PC-9 (cell line): ENCODE data around the gene ZSWIM1. TPM values are rescaled to one million over a fixed set of nuclear protein-coding genes. Genes with fewer than 3 reads are reported as not detected.
"Not testable (repeated sequence)": the region's sequence is repeated elsewhere in the genome, so short reads cannot be mapped to it uniquely, and the experiment has no call there.

Source experiments
- BruUV-seq: library from RNA; stranded (reverse); fragments of 400-500 nt; replicated peaks from 2 replicates; lab custom pipeline; 2021; lab: Mats Ljungman, UMichigan
- CTCF ChIA-PET: fragments of 300-600 bp; sonication (Branson Sonifier 250); formaldehyde crosslinking; loops from one replicate; lab custom pipeline; 2022; ENCODE audit warnings: antibody characterized with exemption; lab: Charles Lee
- POLR2A ChIA-PET: fragments of 300-600 bp; sonication (Branson Sonifier 250); formaldehyde crosslinking; loops from one replicate; lab custom pipeline; 2022; ENCODE audit warnings: antibody characterized with exemption; ENCODE audit not compliant: unreplicated experiment; lab: Charles Lee
- DNase-seq, 2 experiments: peaks; one replicate each; pipeline versions ENCODE4 v3.0.0 to v3.0.0-alpha.2; 2015 to 2022; ENCODE audit warnings: mixed read lengths in 1 of 2
- H2AFZ ChIP-seq: fragments of 200-600 bp; sonication (generic); 2 replicates; pipeline ENCODE4 v1.8.1; 2017; ENCODE audit warnings: antibody characterized with exemption
- H3F3A ChIP-seq: fragments of 200-600 bp; sonication (generic); 2 replicates; pipeline ENCODE4 v1.8.1; 2017; ENCODE audit warnings: antibody characterized with exemption, mild to moderate bottlenecking, low read depth; ENCODE audit not compliant: insufficient read depth
- H3K27ac ChIP-seq: fragments of 200-600 bp; sonication (generic); 2 replicates; pipeline ENCODE4 v1.6.1; 2016; ENCODE audit warnings: mixed run types
- H3K27me3 ChIP-seq: fragments of 200-600 bp; sonication (generic); 2 replicates; pipeline ENCODE4 v1.6.1; 2016; ENCODE audit warnings: low read depth, mixed run types; ENCODE audit not compliant: insufficient read depth
- H3K36me3 ChIP-seq: fragments of 200-600 bp; sonication (generic); 2 replicates; pipeline ENCODE4 v1.6.1; 2016; ENCODE audit warnings: low read depth, mixed run types
- H3K4me1 ChIP-seq: fragments of 200-600 bp; sonication (generic); replicated peaks from 2 replicates; pipeline ENCODE4 v1.6.1; 2016; ENCODE audit warnings: mixed run types; ENCODE audit not compliant: insufficient read depth
- H3K4me2 ChIP-seq: fragments of 200-600 bp; sonication (generic); 2 replicates; pipeline ENCODE4 v1.6.1; 2017; ENCODE audit warnings: mixed run types
- H3K4me3 ChIP-seq: fragments of 200-600 bp; sonication (generic); 2 replicates; pipeline ENCODE4 v1.6.1; 2016; ENCODE audit warnings: mixed run types
- H3K79me2 ChIP-seq: fragments of 200-600 bp; sonication (generic); 2 replicates; pipeline ENCODE4 v1.6.1; 2017; ENCODE audit warnings: low read depth, mixed run types
- H3K9me2 ChIP-seq: fragments of 200-600 bp; sonication (generic); 2 replicates; pipeline ENCODE4 v1.8.1; 2017; ENCODE audit warnings: mild to moderate bottlenecking; ENCODE audit not compliant: insufficient read depth
- H3K9me3 ChIP-seq: fragments of 200-600 bp; sonication (generic); 2 replicates; pipeline ENCODE4 v1.8.1; 2016; ENCODE audit warnings: low read depth; ENCODE audit not compliant: insufficient read depth
- H4K20me1 ChIP-seq: fragments of 200-600 bp; sonication (generic); 2 replicates; pipeline ENCODE4 v1.8.1; 2017; ENCODE audit not compliant: insufficient read depth
- CTCF ChIP-seq: fragments of 200-600 bp; sonication (generic); conservative IDR thresholded peaks from 2 replicates; pipeline ENCODE4 v1.6.1; 2017; ENCODE audit warnings: mixed run types, antibody characterized with exemption, mild to moderate bottlenecking, moderate library complexity
- EZH2 ChIP-seq: fragments of 200-600 bp; sonication (generic); IDR thresholded peaks from 2 replicates; pipeline ENCODE4 v1.8.0; 2017; ENCODE audit warnings: antibody characterized with exemption, low read depth
- intact Hi-C: fragments of 100-400 bp; cut with micrococcal nuclease; formaldehyde crosslinking; loops from one replicate; pipeline ENCODE4 v1.10.0; 2022; ENCODE audit not compliant: unreplicated experiment
- total RNA-seq: library from RNA; stranded (reverse); gene quantifications from 2 replicates; pipeline ENCODE4 v1.2.3, GENCODE V29; 2021

Gene ZSWIM1
- total RNA-seq, 1 experiment from 2014 or later = 13.2 TPM

- TSS peak; percentile 9 for BruUV-seq
- TF ChIP-seq CTCF = no peak
- TF ChIP-seq EZH2 = no peak
- Histone ChIP-seq H3K79me2 (peaks cover 5% of the 10 kb centered on the region; the same call in 1 of the 2 replicates), H3K4me3 (no peak overlapping the region), H3K4me2 (no peak overlapping the region), H3K36me3 (peaks cover 22% of the 10 kb centered on the region), H3K4me1 (no peaks in the 10 kb centered on the region), H3K9me3 (no peaks in the 10 kb centered on the region), H2AFZ (no peak overlapping the region), H3K9me2 (no peaks in the 10 kb centered on the region), H3K27me3 (no peaks in the 10 kb centered on the region), H3F3A (peaks cover 44% of the 10 kb centered on the region), H4K20me1 (no peaks in the 10 kb centered on the region), H3K27ac (no peak overlapping the region)
- POLR2A ChIA-PET = no interaction called here
- DNase-seq = no peak
- intact Hi-C loops = no loop called here
- CTCF ChIA-PET = interaction anchor here (0.5 kb wide), 1 partner anchor 73 kb away, joined by 8 read pairs; no protein-coding TSS in a partner anchor
Measured at GRCh38 chr20:45898285-45898684, 17.3 kb downstream of the ZSWIM1 start.

- no peaks in the 10 kb centered on the region for H3K4me1 ChIP-seq
- ChIA-PET CTCF (no interaction called here), POLR2A (interaction anchor here (0.6 kb wide), 1 partner anchor 17 kb away, joined by 4 read pairs; no protein-coding TSS in a partner anchor)
- H3K4me3 ChIP-seq = no peak overlapping the region
- no peaks in the 10 kb centered on the region for H3K9me3 ChIP-seq
- DNase-seq = no peak
- H3F3A ChIP-seq = peaks cover 45% of the 10 kb centered on the region
- TF ChIP-seq CTCF (no peak), EZH2 (no peak)
- no peak overlapping the region for H2AFZ ChIP-seq
- H3K36me3 ChIP-seq = peaks cover 19% of the 10 kb centered on the region
- no peak overlapping the region for H3K4me2 ChIP-seq
- BruUV-seq = no TSS peak
- H3K27me3 ChIP-seq = no peaks in the 10 kb centered on the region
- H3K9me2 ChIP-seq = no peaks in the 10 kb centered on the region
- peaks cover 2% of the 10 kb centered on the region; the same call in 1 of the 2 replicates for H3K79me2 ChIP-seq
- intact Hi-C loops = no loop called here
- no peak overlapping the region for H3K27ac ChIP-seq
- H4K20me1 ChIP-seq = no peaks in the 10 kb centered on the region
Measured at GRCh38 chr20:45899046-45899835, 18.2 kb downstream of the ZSWIM1 start.

- H3K4me1 ChIP-seq = peaks cover 15% of the 10 kb centered on the region
- H3K27me3 ChIP-seq, H3K79me2 ChIP-seq, H4K20me1 ChIP-seq, H3K4me3 ChIP-seq, DNase-seq, H3K9me3 ChIP-seq, CTCF ChIA-PET, H3K27ac ChIP-seq, H2AFZ ChIP-seq, intact Hi-C loops, BruUV-seq, H3K4me2 ChIP-seq, H3K9me2 ChIP-seq: not testable (repeated sequence)
- POLR2A ChIA-PET = interaction anchor here (0.9 kb wide), 1 partner anchor 34 kb away, joined by 4 read pairs; no protein-coding TSS in a partner anchor
- H3K36me3 ChIP-seq = peaks cover 25% of the 10 kb centered on the region
- peaks cover 46% of the 10 kb centered on the region for H3F3A ChIP-seq
Measured at GRCh38 chr20:45901332-45901731, 20.3 kb downstream of the ZSWIM1 start.
